Activated CD8-positive, alpha-beta memory T cell treated with anti-CD3 and anti-CD28 coated beads, Interleukin-2, amount 50 U/mL, for 4 hours (primary cell): ENCODE data around the gene ASMT.
A peak's percentile ranks its signal among the peaks of the same experiment; 100 is the strongest.
"Not testable (repeated sequence)": the region's sequence is repeated elsewhere in the genome, so short reads cannot be mapped to it uniquely, and the experiment has no call there.

Experiments used
- DNase-seq: peaks from one replicate; pipeline ENCODE4 v3.0.0-alpha.2; 2020

Gene ASMT

GRCh38 chrX:1656379-1656778 lies 41.5 kb downstream of the ASMT start:
- no peak for DNase-seq

- peak; percentile 28 for DNase-seq
These were observed 42.7 kb downstream of the ASMT start for GRCh38 chrX:1657367-1658070.

GRCh38 chrX:1658071-1658491 lies 43.2 kb downstream of the ASMT start:
- no peak for DNase-seq

- no peak for DNase-seq
These were observed 45.0 kb downstream of the ASMT start for GRCh38 chrX:1659664-1660461.

- peak; percentile 63 for DNase-seq
These were observed 46.4 kb downstream of the ASMT start for GRCh38 chrX:1661048-1661921.

GRCh38 chrX:1661922-1662221 lies 47.0 kb downstream of the ASMT start:
- DNase-seq = no peak

- no peak for DNase-seq
These were observed 52.7 kb downstream of the ASMT start for GRCh38 chrX:1667566-1667965.

GRCh38 chrX:1673337-1673736 lies 58.5 kb downstream of the ASMT start:
- no peak for DNase-seq

- DNase-seq = no peak
These were observed 62.0 kb downstream of the ASMT start for GRCh38 chrX:1676866-1677265.

GRCh38 chrX:1679238-1679637 lies 64.4 kb downstream of the ASMT start:
- no peak for DNase-seq

GRCh38 chrX:1681439-1681838 lies 66.6 kb downstream of the ASMT start:
- DNase-seq = no peak

- not testable (repeated sequence) for DNase-seq
These were observed 67.0 kb downstream of the ASMT start for GRCh38 chrX:1681856-1682255.

- DNase-seq = not testable (repeated sequence)
These were observed 67.6 kb downstream of the ASMT start for GRCh38 chrX:1682501-1682900.

- DNase-seq = not testable (repeated sequence)
These were observed 70.0 kb downstream of the ASMT start for GRCh38 chrX:1684883-1685282.

GRCh38 chrX:1685444-1685880 lies 70.6 kb downstream of the ASMT start:
- not testable (repeated sequence) for DNase-seq

GRCh38 chrX:1686642-1687041 lies 71.8 kb downstream of the ASMT start:
- no peak for DNase-seq
